Measurements from ENCODE around the gene ACBD3. TPM values are rescaled to one million over a fixed set of nuclear protein-coding genes. Genes with fewer than 3 reads are reported as not detected.

Gene ACBD3
- total RNA-seq, 4 donors from 2014 or later, result 37.0 to 64.7 (median 52.1) TPM

DNA sequence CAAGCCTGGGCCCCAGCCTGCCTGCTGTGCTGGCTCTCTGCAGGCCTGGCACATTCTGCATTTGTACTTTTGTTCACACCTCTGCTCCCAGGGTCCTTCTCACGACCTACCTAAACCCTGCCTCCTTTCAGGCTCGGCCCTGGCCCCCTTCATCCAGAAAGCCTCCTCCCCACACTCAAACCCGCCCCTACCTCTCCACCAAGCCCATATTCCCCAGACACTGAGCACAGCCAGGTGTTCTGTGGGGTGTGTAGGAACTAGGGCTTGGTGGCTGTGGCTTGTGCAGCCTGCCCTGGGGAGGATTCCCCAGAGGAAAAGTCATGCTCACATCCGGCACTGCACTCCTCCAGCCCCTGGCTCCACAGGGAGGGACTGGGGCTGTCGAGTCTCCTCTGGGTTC, 28.7 kb upstream of the ACBD3 start:
- no peaks in the 10 kb centered on the region for H3K36me3 ChIP-seq
- no peak overlapping the region for H3K4me3 ChIP-seq
- 55 to 69% methylated on average over 4 to 5 of the region's 5 CpGs for WGBS, 2 donors
- TF ChIP-seq, protein P1, sequence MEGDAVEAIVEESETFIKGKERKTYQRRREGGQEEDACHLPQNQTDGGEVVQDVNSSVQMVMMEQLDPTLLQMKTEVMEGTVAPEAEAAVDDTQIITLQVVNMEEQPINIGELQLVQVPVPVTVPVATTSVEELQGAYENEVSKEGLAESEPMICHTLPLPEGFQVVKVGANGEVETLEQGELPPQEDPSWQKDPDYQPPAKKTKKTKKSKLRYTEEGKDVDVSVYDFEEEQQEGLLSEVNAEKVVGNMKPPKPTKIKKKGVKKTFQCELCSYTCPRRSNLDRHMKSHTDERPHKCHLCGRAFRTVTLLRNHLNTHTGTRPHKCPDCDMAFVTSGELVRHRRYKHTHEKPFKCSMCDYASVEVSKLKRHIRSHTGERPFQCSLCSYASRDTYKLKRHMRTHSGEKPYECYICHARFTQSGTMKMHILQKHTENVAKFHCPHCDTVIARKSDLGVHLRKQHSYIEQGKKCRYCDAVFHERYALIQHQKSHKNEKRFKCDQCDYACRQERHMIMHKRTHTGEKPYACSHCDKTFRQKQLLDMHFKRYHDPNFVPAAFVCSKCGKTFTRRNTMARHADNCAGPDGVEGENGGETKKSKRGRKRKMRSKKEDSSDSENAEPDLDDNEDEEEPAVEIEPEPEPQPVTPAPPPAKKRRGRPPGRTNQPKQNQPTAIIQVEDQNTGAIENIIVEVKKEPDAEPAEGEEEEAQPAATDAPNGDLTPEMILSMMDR (IDR thresholded peaks at IDR 0.05), result no peak
- no peak for TF ChIP-seq POLR2A (IDR thresholded peaks at IDR 0.05)
- H3K27me3 ChIP-seq, result no peaks in the 10 kb centered on the region
- DNase-seq, result no peak
- H3K27ac ChIP-seq, result no peak overlapping the region
- no peaks in the 10 kb centered on the region for H3K9me3 ChIP-seq
- intact Hi-C loops (cut with DNase I), result no loop called here
- no peaks in the 10 kb centered on the region for H3K4me1 ChIP-seq

DNA sequence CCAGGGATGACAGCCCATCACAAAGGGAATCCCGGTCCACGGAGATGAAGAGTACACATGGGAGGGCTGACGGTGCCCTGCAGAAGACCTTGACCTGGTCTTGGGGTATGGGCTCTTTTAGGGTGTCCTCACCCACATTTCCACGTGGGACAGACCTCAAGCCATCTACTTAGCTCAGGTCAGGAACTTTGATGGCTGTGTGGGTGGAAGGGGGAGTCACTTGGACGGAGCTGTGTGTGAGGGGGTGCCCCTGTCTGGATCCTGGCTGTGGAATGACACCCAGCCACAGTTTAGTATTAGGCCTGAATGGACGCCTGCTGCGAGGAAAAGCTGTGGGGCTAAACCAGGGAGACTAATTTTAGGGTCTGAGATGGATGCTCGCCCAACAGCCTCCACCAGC, 26.0 kb upstream of the ACBD3 start:
- TF ChIP-seq, protein P1 (IDR thresholded peaks at IDR 0.05), result no peak
- no peak for TF ChIP-seq POLR2A (IDR thresholded peaks at IDR 0.05)
- H3K4me1 ChIP-seq, result no peaks in the 10 kb centered on the region
- intact Hi-C loops (cut with DNase I), result no loop called here
- 93 to 95% methylated on average over 5 to 8 of the region's 8 CpGs for WGBS, 2 donors
- no peaks in the 10 kb centered on the region for H3K9me3 ChIP-seq
- no peak overlapping the region for H3K27ac ChIP-seq
- no peak overlapping the region for H3K4me3 ChIP-seq
- no peaks in the 10 kb centered on the region for H3K36me3 ChIP-seq
- no peaks in the 10 kb centered on the region for H3K27me3 ChIP-seq
- DNase-seq, result no peak

DNA sequence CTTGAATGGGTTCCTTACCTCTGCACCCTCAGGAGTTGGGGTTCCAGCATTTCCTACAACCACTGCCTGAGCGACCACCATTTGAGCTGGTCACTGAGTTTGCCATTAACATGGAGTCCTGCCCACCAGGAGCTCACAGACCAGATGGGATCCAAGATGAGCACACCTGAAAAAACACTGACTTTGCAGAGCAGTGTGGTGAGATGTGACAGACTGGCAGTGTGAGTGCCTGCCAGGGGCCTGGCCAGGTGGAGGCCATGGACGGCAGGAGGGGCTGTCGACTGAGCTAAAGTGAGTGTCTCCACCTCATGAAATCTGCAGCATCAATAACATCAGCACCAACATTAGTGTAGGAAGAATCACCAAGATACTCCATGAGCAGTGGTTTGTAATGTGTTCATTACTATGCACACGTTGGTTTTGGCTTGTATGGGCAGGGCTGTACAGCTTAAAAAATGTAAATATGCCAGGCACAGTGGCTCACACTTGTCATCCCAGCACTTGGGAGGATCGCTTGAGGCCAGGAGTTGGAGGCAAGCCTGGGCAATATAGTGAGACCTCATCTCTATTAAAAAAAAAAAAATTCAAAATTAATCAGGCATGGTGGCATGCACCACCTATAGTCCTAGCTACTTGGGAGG, 24.8 kb upstream of the ACBD3 start:
- Histone ChIP-seq H3K27ac (no peak overlapping the region), H3K9me3 (no peaks in the 10 kb centered on the region), H3K4me3 (no peak overlapping the region), H3K36me3 (no peaks in the 10 kb centered on the region), H3K4me1 (no peaks in the 10 kb centered on the region), H3K27me3 (no peaks in the 10 kb centered on the region)
- DNase-seq, result no peak
- intact Hi-C loops (cut with DNase I), result no loop called here
- no peak for TF ChIP-seq POLR2A (IDR thresholded peaks at IDR 0.05)
- TF ChIP-seq, protein P1 (IDR thresholded peaks at IDR 0.05), result no peak
- 48 to 50% methylated on average over 5 of the region's 5 CpGs for WGBS, 2 donors

DNA sequence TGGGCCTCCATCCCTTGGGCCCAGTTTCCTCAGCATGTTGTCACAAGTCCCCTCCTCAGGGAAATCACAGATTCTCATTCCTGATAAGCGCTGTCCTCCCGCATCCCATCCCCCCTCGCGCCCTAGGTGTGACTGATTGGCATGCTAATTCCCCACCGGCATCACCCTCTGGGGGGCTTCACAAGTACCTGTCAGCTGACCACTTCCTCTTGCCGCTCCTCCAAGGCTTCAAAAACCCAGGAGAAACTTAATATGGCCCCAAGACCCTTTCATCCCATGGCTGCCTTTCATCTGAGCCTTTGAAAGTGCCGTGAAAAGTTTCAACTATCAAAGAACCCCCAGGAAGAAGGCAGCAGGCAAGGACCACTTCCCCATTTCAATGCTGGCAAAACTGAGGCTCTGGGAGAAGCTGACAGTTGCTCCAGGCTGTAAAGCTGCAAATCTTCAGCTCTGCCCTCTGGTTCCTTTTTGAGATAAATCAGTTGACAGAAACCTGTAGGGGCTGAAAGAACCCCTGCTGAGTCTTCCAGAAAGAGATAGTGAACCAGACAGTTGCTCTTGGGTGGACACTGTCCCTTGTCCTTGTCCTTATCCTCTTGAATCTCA, 24.1 kb upstream of the ACBD3 start:
- Histone ChIP-seq H3K4me3 (no peak overlapping the region), H3K27me3 (no peaks in the 10 kb centered on the region), H3K27ac (no peak overlapping the region), H3K9me3 (no peaks in the 10 kb centered on the region), H3K4me1 (no peaks in the 10 kb centered on the region), H3K36me3 (no peaks in the 10 kb centered on the region)
- TF ChIP-seq POLR2A (IDR thresholded peaks at IDR 0.05), result no peak
- TF ChIP-seq, protein P1 (IDR thresholded peaks at IDR 0.05), result no peak
- 75 to 79% methylated on average over 4 to 7 of the region's 7 CpGs for WGBS, 2 donors
- DNase-seq, result no peak
- intact Hi-C loops (cut with DNase I), result no loop called here

DNA sequence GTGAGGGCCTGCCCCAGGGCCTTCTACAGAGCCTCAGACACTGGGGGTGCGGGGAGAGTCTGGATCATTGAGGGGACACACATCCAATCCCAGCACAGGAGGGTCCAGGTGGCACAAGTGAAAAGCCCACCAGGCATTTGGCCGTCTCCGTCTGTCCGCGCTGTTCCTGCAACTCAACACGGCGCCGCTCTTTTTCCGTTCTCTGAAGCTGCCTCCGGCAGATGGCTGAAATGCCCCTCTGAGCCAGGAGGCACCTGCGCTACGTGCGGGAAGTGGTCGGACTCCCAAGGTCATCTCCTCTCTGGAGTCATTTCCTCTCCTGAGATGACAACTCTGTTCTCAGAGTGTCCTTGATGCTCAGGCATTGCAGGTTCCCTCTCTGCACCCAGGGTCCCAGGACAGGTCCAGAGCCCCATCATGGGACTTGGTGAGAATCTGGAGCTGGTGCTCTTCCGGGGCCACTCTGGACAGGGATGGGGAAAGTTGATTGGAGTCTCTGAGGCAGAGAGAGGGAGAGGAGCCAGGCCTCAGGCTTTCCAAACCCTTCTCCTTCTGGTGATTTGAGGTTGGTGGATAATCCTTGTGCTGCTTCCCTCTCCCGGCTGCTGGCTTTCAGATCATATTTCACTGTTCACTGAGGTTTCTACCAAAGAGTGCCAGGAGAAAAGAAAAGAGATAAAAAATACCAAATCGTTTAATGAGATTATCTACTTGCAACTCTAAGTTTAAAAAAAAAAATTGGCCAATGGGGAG, 22.9 kb upstream of the ACBD3 start:
- intact Hi-C loops (cut with DNase I), result no loop called here
- no peaks in the 10 kb centered on the region for H3K27me3 ChIP-seq
- H3K4me1 ChIP-seq, result no peaks in the 10 kb centered on the region
- H3K9me3 ChIP-seq, result no peaks in the 10 kb centered on the region
- 52 to 81% methylated on average over 6 to 15 of the region's 17 CpGs for WGBS, 2 donors
- no peaks in the 10 kb centered on the region for H3K36me3 ChIP-seq
- no peak overlapping the region for H3K27ac ChIP-seq
- H3K4me3 ChIP-seq, result no peak overlapping the region
- TF ChIP-seq, protein P1 (IDR thresholded peaks at IDR 0.05), result no peak
- no peak for DNase-seq

Measured in esophagus squamous epithelium (tissue), 5 donors.